ENCODE measurements around the gene BTD.

DNA sequence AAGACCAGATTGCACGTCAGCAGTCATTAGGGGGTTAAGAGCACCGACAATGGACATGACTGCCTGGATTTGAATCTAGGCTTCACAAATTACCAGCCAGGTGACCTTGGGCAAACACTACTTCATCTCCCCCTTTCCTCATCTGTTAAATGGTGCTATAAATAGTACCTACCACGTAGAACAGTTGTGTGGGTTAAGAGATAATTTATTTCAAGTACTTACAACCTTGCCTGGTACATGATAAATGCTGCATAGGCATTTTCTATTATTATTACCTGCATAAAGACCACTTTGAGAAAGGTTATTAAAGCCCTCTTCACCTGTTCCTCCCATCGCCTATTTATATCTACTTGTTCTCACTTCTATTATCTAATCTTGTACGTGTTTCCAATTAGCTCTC lies 64.7 kb downstream of the BTD start:
- TF ChIP-seq, protein P1, sequence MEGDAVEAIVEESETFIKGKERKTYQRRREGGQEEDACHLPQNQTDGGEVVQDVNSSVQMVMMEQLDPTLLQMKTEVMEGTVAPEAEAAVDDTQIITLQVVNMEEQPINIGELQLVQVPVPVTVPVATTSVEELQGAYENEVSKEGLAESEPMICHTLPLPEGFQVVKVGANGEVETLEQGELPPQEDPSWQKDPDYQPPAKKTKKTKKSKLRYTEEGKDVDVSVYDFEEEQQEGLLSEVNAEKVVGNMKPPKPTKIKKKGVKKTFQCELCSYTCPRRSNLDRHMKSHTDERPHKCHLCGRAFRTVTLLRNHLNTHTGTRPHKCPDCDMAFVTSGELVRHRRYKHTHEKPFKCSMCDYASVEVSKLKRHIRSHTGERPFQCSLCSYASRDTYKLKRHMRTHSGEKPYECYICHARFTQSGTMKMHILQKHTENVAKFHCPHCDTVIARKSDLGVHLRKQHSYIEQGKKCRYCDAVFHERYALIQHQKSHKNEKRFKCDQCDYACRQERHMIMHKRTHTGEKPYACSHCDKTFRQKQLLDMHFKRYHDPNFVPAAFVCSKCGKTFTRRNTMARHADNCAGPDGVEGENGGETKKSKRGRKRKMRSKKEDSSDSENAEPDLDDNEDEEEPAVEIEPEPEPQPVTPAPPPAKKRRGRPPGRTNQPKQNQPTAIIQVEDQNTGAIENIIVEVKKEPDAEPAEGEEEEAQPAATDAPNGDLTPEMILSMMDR (IDR thresholded peaks at IDR 0.05; ENCODE audit: insufficient read depth, low read depth, low read length), result no peak
- TF ChIP-seq EZH2 (IDR thresholded peaks at IDR 0.05; ENCODE audit: insufficient read depth, low read length), result no peak

Data from astrocyte (in vitro differentiated cells and primary cell).